ENCODE data around the gene DNAH14.

Gene DNAH14

GRCh38 chr1:225446595-225446960 is 517.1 kb downstream of the DNAH14 start:
- Mint-ChIP-seq H3K4me1 (peaks cover 36 to 61% of the 10 kb centered on the region in 2 donors), H3K27ac (peak overlapping the region; percentile 78), H3K9me3 (peaks cover 0 to 1% of the 10 kb centered on the region in 2 donors), H3K36me3 (no peaks in the 10 kb centered on the region), H3K4me3 (no peak overlapping the region), H3K27me3 (no peaks in the 10 kb centered on the region)
- no peak for DNase-seq
- ATAC-seq (replicated peaks), result no peak

DNA sequence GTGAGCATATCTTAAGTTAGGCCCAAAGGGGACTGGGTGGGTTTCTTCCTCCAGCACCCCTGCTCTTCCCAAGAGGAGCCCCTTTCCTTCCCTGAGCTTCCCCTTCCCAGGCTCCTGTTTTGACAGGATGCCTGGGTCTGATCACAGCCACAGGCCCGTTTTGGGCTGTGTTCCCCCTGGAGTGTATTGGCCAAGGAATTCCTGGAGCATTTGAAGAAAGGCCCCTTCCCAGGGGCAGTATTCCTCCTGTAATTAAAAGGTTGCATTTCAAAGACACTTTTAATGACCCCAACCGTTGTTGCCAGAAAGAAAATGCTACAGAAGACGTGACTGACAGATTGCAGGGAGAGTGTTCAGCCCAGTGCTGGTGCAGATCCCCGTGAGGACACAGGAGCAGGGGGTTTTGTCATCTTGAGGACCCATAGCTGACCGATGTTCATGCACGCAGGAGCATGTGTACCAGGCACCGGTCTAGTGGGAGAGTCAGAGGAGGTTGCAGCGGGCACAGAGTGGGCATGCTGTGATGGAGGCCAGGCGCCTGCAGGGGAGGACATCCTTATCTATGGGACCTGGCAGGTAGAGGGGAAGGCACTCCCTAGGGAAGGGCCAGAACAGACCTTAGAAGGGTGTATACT is 517.6 kb downstream of the DNAH14 start:
- H3K4me3 Mint-ChIP-seq, result no peak overlapping the region
- H3K27me3 Mint-ChIP-seq, result no peaks in the 10 kb centered on the region
- H3K9me3 Mint-ChIP-seq, result peaks cover 0 to 1% of the 10 kb centered on the region in 2 donors
- ATAC-seq (replicated peaks) (no peak), DNase-seq (no peak)
- H3K27ac Mint-ChIP-seq, result no peak overlapping the region
- H3K4me1 Mint-ChIP-seq, result peaks cover 35 to 56% of the 10 kb centered on the region in 2 donors
- no peaks in the 10 kb centered on the region for H3K36me3 Mint-ChIP-seq

DNA sequence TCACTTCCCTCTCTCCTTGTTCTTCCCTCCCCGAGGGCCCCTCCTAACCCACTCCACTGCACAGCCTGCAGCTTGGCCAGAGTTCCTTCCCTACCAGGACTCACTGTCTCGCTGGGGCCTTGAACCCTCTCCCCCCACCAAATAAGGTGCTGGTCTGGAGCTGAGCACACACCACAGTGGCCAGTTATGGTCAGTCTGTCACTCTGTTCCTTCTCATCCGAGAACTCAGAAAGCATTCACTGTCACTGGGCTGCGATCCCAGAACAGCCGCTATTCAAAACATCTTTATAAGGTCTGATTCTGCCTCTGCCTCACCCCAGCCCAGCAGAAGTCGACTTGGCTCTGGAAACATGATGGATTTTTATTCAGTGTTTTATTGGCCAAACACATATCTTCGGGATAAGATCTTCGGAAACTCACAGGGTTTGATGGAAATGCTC is 518.2 kb downstream of the DNAH14 start:
- Mint-ChIP-seq H3K27ac (no peak overlapping the region), H3K4me3 (no peak overlapping the region), H3K9me3 (peaks cover 0 to 1% of the 10 kb centered on the region in 2 donors), H3K27me3 (no peaks in the 10 kb centered on the region), H3K36me3 (no peaks in the 10 kb centered on the region), H3K4me1 (peaks cover 31 to 50% of the 10 kb centered on the region in 2 donors)
- ATAC-seq (replicated peaks), result no peak
- DNase-seq, result no peak

DNA sequence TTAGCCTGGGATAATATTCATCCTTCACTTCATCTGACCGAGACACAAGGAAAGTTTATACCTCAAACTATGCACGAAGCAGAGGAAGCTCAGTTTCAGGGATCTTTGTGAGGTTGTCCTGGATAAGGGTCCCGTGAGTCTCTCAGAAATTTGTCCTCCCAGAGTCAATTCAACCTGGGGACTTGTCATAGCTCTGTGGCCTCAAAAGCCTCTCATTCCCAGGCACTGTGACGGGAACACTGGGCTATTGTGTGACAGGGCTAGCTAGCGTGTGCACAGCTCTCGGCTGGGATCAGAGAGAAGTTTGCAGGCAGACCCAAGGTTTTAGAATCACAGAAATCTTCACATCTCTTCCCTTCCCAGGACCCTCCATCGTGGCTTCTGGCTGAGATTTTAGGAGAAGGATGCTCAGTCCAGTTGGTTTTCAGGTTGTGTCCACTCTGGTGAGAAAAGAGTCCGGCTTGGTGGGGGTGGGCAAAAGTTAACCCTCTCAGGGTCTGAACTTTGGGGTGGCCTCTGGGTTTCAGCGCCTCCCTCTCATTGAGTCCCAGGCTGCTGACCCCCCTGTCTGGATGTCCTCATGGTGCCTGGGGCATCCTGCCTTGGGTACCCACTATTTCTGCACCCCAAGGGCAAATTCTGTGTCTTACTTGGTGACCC is 518.8 kb downstream of the DNAH14 start:
- H3K4me3 Mint-ChIP-seq, result no peak overlapping the region
- no peaks in the 10 kb centered on the region for H3K36me3 Mint-ChIP-seq
- DNase-seq (no peak), ATAC-seq (replicated peaks) (no peak)
- peaks cover 0 to 1% of the 10 kb centered on the region in 2 donors for H3K9me3 Mint-ChIP-seq
- H3K4me1 Mint-ChIP-seq, result peaks cover 25 to 44% of the 10 kb centered on the region in 2 donors
- H3K27me3 Mint-ChIP-seq, result no peaks in the 10 kb centered on the region
- H3K27ac Mint-ChIP-seq, result no peak overlapping the region
